Activated naive CD8-positive, alpha-beta T cell treated with anti-CD3 and anti-CD28 coated beads for 36 hours (primary cell): ENCODE measurements around the gene GRIK4. TPM values are rescaled to one million over a fixed set of nuclear protein-coding genes. Genes with fewer than 3 reads are reported as not detected.
"Not testable (repeated sequence)": the region's sequence is repeated elsewhere in the genome, so short reads cannot be mapped to it uniquely, and the experiment has no call there.

Source experiments
- DNase-seq: peaks from one replicate; pipeline ENCODE4 v3.0.0; 2021
- H3K27ac Mint-ChIP-seq: one replicate; pipeline ENCODE4 v1.8.0; 2022; ENCODE audit warnings: mild to moderate bottlenecking, moderate library complexity, mixed read lengths
- H3K27me3 Mint-ChIP-seq: one replicate; pipeline ENCODE4 v1.8.0; 2022; ENCODE audit warnings: mild to moderate bottlenecking, mixed read lengths
- H3K36me3 Mint-ChIP-seq: one replicate; pipeline ENCODE4 v1.8.0; 2021; ENCODE audit warnings: mild to moderate bottlenecking, mixed read lengths
- H3K4me1 Mint-ChIP-seq: one replicate; pipeline ENCODE4 v1.8.0; 2021; ENCODE audit warnings: mixed read lengths
- H3K4me3 Mint-ChIP-seq: one replicate; pipeline ENCODE4 v1.8.0; 2022; ENCODE audit warnings: mild to moderate bottlenecking, moderate library complexity, mixed read lengths
- H3K9me3 Mint-ChIP-seq: one replicate; pipeline ENCODE4 v1.8.0; 2022; ENCODE audit warnings: mixed read lengths
- total RNA-seq, 2 experiments: library from RNA; stranded (reverse); gene quantifications; one replicate each; pipeline ENCODE4 v1.2.3, GENCODE V29; 2021

Gene GRIK4
- total RNA-seq, 2 experiments from 2014 or later = 0.40 to 0.43 TPM

GRCh38 chr11:120608760-120609211, 97.2 kb downstream of the GRIK4 start:
- no peak overlapping the region for H3K27ac Mint-ChIP-seq
- peaks cover 9% of the 10 kb centered on the region for H3K4me1 Mint-ChIP-seq
- H3K9me3 Mint-ChIP-seq = no peaks in the 10 kb centered on the region
- H3K4me3 Mint-ChIP-seq = no peak overlapping the region
- no peaks in the 10 kb centered on the region for H3K36me3 Mint-ChIP-seq
- H3K27me3 Mint-ChIP-seq = peaks cover 4% of the 10 kb centered on the region
- DNase-seq = no peak

GRCh38 chr11:120610111-120610510, 98.6 kb downstream of the GRIK4 start:
- H3K9me3 Mint-ChIP-seq = no peaks in the 10 kb centered on the region
- H3K27ac Mint-ChIP-seq = no peak overlapping the region
- peaks cover 10% of the 10 kb centered on the region for H3K4me1 Mint-ChIP-seq
- H3K27me3 Mint-ChIP-seq = peaks cover 4% of the 10 kb centered on the region
- no peaks in the 10 kb centered on the region for H3K36me3 Mint-ChIP-seq
- no peak overlapping the region for H3K4me3 Mint-ChIP-seq
- DNase-seq = no peak

GRCh38 chr11:120611581-120611980, 100.0 kb downstream of the GRIK4 start:
- H3K36me3 Mint-ChIP-seq = no peaks in the 10 kb centered on the region
- no peak overlapping the region for H3K27ac Mint-ChIP-seq
- H3K9me3 Mint-ChIP-seq = no peaks in the 10 kb centered on the region
- H3K4me3 Mint-ChIP-seq = no peak overlapping the region
- no peak for DNase-seq
- peaks cover 4% of the 10 kb centered on the region for H3K27me3 Mint-ChIP-seq
- peaks cover 10% of the 10 kb centered on the region for H3K4me1 Mint-ChIP-seq

DNA sequence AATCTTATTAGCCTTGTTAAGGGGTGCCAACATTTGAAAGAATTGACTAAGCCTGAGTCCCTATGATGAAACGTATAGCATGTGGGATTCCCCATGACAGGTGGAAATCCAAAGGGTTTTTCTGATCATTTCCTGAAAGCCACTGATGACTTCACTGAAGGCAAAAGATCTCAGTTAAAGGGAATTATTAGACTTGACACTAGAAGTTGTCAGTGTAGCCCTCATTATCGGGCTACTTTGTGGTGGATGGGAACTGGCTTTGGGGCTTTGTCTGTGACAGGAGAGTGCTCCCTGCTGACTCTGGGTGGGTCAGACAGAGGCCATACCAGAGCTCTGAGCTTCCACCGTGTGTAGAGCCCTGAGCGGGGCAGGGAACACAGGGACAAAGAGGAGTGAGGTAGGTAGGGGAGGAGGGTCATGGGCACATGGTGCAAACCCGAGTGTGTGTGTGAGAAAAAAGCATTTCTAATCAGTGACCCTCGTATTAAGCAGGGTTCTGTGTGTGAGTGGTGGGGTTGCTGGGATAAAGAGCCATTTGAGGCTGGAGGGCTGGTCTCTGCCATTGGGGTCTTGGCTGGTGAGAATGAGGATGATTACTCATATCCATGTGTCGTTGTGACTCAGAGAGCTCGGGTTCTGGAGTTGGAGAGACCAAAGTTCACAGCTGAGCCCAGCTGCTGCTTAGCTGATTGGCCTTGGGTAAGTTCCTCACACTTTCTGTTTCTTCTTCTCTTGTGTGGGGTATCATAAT, 101.1 kb downstream of the GRIK4 start:
- H3K9me3 Mint-ChIP-seq = peaks cover 3% of the 10 kb centered on the region
- peaks cover 4% of the 10 kb centered on the region for H3K27me3 Mint-ChIP-seq
- no peak overlapping the region for H3K4me3 Mint-ChIP-seq
- DNase-seq = peak; percentile 26
- H3K36me3 Mint-ChIP-seq = no peaks in the 10 kb centered on the region
- H3K4me1 Mint-ChIP-seq = peaks cover 10% of the 10 kb centered on the region
- peak overlapping the region; percentile 70 for H3K27ac Mint-ChIP-seq

DNA sequence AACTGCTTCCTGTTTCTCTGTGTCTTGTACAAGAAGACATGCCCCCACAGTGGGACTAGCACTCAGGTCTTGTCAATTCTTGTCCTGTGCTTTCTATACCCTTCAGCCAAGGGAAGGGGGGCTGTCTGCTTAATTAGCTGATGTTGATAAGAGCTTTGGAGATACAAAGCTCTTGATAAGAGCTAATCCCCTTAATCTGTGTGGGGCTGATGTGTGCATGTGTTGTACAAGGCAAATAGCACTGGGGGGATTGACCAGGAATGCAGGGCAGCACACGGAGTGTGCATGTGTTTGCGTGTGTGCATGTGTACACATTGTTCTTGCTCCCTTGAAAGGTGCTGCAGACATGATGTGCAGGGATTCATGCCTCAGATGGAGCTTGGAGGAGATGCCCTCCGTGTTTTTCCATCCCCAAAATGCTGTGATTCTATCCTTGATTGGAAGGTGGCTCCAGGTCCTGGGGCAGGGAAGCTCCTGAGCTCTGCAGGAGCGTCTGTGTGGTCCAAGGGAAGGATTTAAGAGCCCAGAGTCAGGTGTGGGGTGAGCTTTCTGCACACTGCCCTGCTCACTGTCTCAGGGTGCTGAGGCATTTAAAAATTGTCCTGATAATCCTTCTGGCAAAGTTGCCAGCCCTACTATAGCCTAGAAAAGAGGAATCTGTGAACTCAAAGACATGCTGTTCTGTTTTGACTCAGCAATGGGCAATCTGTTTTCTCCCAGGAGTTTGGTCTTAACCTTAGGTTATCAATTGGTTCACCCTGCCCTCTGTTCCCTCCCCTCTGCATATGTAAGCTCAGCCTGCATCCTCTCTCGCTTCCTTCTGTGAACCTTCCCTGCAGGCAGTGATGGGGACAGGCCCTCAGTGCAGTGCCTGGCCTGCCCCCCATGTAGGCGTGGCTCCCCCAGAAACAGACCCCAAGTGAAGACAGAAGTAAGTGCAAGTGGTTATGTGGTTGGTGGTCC, 102.0 kb downstream of the GRIK4 start:
- H3K27me3 Mint-ChIP-seq = peaks cover 4% of the 10 kb centered on the region
- peaks cover 10% of the 10 kb centered on the region for H3K4me1 Mint-ChIP-seq
- H3K36me3 Mint-ChIP-seq = no peaks in the 10 kb centered on the region
- no peak for DNase-seq
- H3K9me3 Mint-ChIP-seq = peaks cover 9% of the 10 kb centered on the region
- H3K4me3 Mint-ChIP-seq = no peak overlapping the region
- H3K27ac Mint-ChIP-seq = peak overlapping the region; percentile 70

- Mint-ChIP-seq H3K4me3 (no peak overlapping the region), H3K36me3 (no peaks in the 10 kb centered on the region), H3K27ac (no peak overlapping the region), H3K4me1 (peaks cover 10% of the 10 kb centered on the region), H3K27me3 (peaks cover 4% of the 10 kb centered on the region), H3K9me3 (peaks cover 15% of the 10 kb centered on the region)
- DNase-seq = no peak
Measured at GRCh38 chr11:120615391-120615790, 103.8 kb downstream of the GRIK4 start.

GRCh38 chr11:120618399-120618798, 106.9 kb downstream of the GRIK4 start:
- no peak overlapping the region for H3K27ac Mint-ChIP-seq
- peaks cover 15% of the 10 kb centered on the region for H3K9me3 Mint-ChIP-seq
- no peaks in the 10 kb centered on the region for H3K27me3 Mint-ChIP-seq
- H3K4me1 Mint-ChIP-seq = peaks cover 3% of the 10 kb centered on the region
- no peaks in the 10 kb centered on the region for H3K36me3 Mint-ChIP-seq
- no peak overlapping the region for H3K4me3 Mint-ChIP-seq
- DNase-seq = no peak

DNA sequence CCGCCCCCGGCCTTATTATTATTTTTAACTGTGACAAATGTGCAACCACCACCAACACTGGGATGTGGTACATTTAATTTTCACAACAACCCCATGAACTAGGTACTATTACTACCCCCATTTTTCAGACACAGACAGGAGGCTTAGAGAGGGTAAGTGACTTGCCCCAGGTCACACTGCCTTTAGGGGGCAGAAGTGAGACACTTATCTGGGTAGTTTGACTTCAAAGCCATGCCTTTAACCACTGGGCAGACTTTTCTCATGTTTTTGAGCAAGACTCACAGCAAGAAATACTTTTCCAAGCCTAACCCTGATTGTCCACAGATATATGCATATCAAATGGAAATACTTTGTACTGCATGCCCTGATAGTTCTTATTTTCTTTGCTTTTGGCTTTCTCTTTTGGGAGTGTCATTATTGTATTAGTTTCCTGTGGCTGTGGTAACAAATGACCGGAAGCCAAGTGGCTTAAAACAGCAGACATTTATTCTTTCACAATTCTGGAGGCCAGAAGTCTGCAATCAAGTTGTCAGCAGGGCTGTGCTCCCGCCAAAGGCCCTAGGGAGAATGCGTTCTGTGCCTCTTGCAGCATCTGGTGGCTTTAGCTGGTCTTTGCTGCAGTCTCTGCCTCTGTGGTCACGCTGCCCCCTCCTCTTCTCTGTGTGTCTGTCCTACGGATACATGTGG, 110.8 kb downstream of the GRIK4 start:
- H3K27me3 Mint-ChIP-seq = no peaks in the 10 kb centered on the region
- DNase-seq = no peak

GRCh38 chr11:120624992-120625391, 113.4 kb downstream of the GRIK4 start:
- not testable (repeated sequence) for H3K4me1 Mint-ChIP-seq, H3K36me3 Mint-ChIP-seq, H3K9me3 Mint-ChIP-seq, H3K27me3 Mint-ChIP-seq, H3K4me3 Mint-ChIP-seq, H3K27ac Mint-ChIP-seq, DNase-seq

More for the DNA sequence above, 110.8 kb downstream of the GRIK4 start:
- Mint-ChIP-seq H3K4me1 (no peaks in the 10 kb centered on the region), H3K4me3 (no peak overlapping the region), H3K36me3 (no peaks in the 10 kb centered on the region), H3K27ac (no peak overlapping the region), H3K9me3 (peaks cover 15% of the 10 kb centered on the region)

- Mint-ChIP-seq H3K27ac (no peak overlapping the region), H3K4me3 (no peak overlapping the region), H3K4me1 (no peaks in the 10 kb centered on the region), H3K36me3 (no peaks in the 10 kb centered on the region), H3K27me3 (no peaks in the 10 kb centered on the region), H3K9me3 (no peaks in the 10 kb centered on the region)
- no peak for DNase-seq
Measured at GRCh38 chr11:120625565-120625964, 114.0 kb downstream of the GRIK4 start.

DNA sequence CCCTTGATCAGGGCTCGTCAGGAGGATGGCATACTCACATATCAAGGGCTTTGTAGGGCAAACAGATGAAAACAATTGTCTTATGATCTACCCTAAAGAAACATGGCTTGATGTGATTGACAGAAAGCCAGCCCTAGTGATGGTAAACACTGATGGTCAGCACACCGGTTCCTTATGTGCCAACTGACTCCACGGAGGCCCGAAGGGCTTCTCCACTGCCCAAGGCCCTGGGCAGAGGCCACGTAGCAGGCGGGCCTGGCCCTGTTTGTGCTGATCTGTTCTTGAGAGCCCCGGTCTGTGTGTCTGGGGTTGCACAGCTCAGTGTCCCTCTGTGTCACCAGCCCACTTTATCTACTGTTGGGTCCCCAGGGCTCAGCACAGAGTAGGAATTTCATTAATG, 115.2 kb downstream of the GRIK4 start:
- H3K4me1 Mint-ChIP-seq = no peaks in the 10 kb centered on the region
- no peak for DNase-seq
- H3K27ac Mint-ChIP-seq = no peak overlapping the region
- no peaks in the 10 kb centered on the region for H3K27me3 Mint-ChIP-seq
- no peak overlapping the region for H3K4me3 Mint-ChIP-seq
- H3K9me3 Mint-ChIP-seq = no peaks in the 10 kb centered on the region
- no peaks in the 10 kb centered on the region for H3K36me3 Mint-ChIP-seq

- H3K27ac Mint-ChIP-seq = no peak overlapping the region
Measured at GRCh38 chr11:120627327-120628163, 116.0 kb downstream of the GRIK4 start.

DNA sequence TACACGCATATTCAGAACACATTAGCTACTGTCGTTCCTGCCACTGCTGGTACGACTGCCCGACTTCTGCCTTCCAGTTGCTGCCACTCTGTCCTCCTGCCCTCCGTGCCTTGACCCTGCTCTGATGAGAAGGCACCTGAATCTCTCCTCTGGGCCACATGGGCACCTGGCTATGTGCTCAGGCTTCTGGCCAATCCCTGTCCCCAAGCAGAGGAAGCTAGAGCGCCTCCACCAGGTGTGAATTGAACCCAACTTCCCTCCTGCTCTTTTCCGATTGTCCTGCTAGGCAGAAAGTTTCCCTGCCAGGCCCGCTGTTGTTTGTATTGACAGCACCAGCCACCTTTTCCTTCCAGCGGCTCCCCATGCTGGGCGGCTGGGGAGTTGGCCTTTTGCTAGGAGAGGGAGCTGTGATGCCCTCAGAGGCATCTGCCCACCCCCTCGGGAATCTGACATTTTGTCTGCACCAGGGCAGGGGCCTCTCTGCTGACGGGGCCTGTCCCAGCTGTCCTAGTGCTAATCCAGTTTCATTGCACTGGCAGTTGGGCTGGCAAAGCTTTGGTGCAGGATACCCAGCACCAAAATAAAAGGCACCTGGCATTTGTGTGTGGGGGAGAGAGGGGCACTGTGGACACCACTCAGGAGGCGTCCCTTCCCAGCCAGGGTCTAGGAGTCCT, 118.0 kb downstream of the GRIK4 start:
- Mint-ChIP-seq H3K27ac (no peak overlapping the region), H3K36me3 (no peaks in the 10 kb centered on the region), H3K27me3 (peaks cover 7% of the 10 kb centered on the region), H3K9me3 (no peaks in the 10 kb centered on the region), H3K4me3 (no peak overlapping the region), H3K4me1 (no peaks in the 10 kb centered on the region)
- no peak for DNase-seq

More at GRCh38 chr11:120627327-120628163, 116.0 kb downstream of the GRIK4 start:
- H3K36me3 Mint-ChIP-seq = no peaks in the 10 kb centered on the region
- no peaks in the 10 kb centered on the region for H3K9me3 Mint-ChIP-seq
- H3K4me3 Mint-ChIP-seq = no peak overlapping the region
- no peak for DNase-seq
- no peaks in the 10 kb centered on the region for H3K4me1 Mint-ChIP-seq
- no peaks in the 10 kb centered on the region for H3K27me3 Mint-ChIP-seq

GRCh38 chr11:120630122-120630521, 118.6 kb downstream of the GRIK4 start:
- no peak overlapping the region for H3K27ac Mint-ChIP-seq

More at GRCh38 chr11:120630122-120630521, 118.6 kb downstream of the GRIK4 start:
- no peaks in the 10 kb centered on the region for H3K4me1 Mint-ChIP-seq
- H3K27me3 Mint-ChIP-seq = peaks cover 7% of the 10 kb centered on the region
- no peak overlapping the region for H3K4me3 Mint-ChIP-seq
- no peaks in the 10 kb centered on the region for H3K36me3 Mint-ChIP-seq
- H3K9me3 Mint-ChIP-seq = no peaks in the 10 kb centered on the region
- DNase-seq = no peak
